ENCODE measurements around the gene VEZT. TPM values are rescaled to one million over a fixed set of nuclear protein-coding genes. Genes with fewer than 3 reads are reported as not detected.

VEZT gene
- total and polyA plus RNA-seq, 10 of the 15 experiments (the other 5 are each of a cell fraction or from before 2014, with no cell fraction given): 32.8 to 134 (median 66.2) TPM

GRCh38 chr12:95218150-95219133 lies 835 bp downstream of the VEZT start (continued):
- TF ChIP-seq ZBTB11 (CRISPR knock-in tag; IDR thresholded peaks at IDR 0.05) (no peak), ZSCAN29 (IDR thresholded peaks at IDR 0.05) (no peak; the same call in 1 of the 2 replicates), RFX5 (IDR thresholded peaks at IDR 0.05; ENCODE audit: low read depth, low read length) (no peak), ZZZ3 (IDR thresholded peaks at IDR 0.05; ENCODE audit: control insufficient read depth, insufficient read length, low read depth) (no peak), SIX5 (IDR thresholded peaks at IDR 0.05; ENCODE audit: low read depth, low read length, severe bottlenecking) (no peak), ETV6 (conservative IDR thresholded peaks at IDR 0.05 in 1 of 2, IDR thresholded peaks at IDR 0.05 in 1 of 2; ENCODE audit: borderline replicate concordance in 1 of 2, low read depth in 1 of 2) (no peak), TAF1 (IDR thresholded peaks at IDR 0.05; ENCODE audit: borderline replicate concordance, low read depth, low read length) (peak; percentile 35; the same call in 1 of the 2 replicates), BRCA1 (IDR thresholded peaks at IDR 0.05; ENCODE audit: low read depth, low read length) (no peak), PAX5 (IDR thresholded peaks at IDR 0.05; ENCODE audit: borderline replicate concordance, low read depth, low read length) (no peak), SMAD1 (IDR thresholded peaks at IDR 0.05; ENCODE audit: low read depth, partially characterized antibody) (no peak), NR2C2 (IDR thresholded peaks at IDR 0.05; ENCODE audit: borderline replicate concordance, control insufficient read depth, insufficient read length, low read depth) (no peak), POLR2AphosphoS5 (IDR thresholded peaks at IDR 0.05; ENCODE audit: low read length) (no peak), CHD1 (IDR thresholded peaks at IDR 0.05; ENCODE audit: low read depth, low read length) (0 out of 2 replicates have a peak, but pooled peaks have one; percentile 16), BCLAF1 (IDR thresholded peaks at IDR 0.05) (no peak), POLR2AphosphoS2 (IDR thresholded peaks at IDR 0.05; ENCODE audit: low read depth, low read length) (no peak), TCF3 (IDR thresholded peaks at IDR 0.05; ENCODE audit: borderline replicate concordance, insufficient read depth, low read depth, low read length) (no peak)
- TF ChIP-seq, protein P1, sequence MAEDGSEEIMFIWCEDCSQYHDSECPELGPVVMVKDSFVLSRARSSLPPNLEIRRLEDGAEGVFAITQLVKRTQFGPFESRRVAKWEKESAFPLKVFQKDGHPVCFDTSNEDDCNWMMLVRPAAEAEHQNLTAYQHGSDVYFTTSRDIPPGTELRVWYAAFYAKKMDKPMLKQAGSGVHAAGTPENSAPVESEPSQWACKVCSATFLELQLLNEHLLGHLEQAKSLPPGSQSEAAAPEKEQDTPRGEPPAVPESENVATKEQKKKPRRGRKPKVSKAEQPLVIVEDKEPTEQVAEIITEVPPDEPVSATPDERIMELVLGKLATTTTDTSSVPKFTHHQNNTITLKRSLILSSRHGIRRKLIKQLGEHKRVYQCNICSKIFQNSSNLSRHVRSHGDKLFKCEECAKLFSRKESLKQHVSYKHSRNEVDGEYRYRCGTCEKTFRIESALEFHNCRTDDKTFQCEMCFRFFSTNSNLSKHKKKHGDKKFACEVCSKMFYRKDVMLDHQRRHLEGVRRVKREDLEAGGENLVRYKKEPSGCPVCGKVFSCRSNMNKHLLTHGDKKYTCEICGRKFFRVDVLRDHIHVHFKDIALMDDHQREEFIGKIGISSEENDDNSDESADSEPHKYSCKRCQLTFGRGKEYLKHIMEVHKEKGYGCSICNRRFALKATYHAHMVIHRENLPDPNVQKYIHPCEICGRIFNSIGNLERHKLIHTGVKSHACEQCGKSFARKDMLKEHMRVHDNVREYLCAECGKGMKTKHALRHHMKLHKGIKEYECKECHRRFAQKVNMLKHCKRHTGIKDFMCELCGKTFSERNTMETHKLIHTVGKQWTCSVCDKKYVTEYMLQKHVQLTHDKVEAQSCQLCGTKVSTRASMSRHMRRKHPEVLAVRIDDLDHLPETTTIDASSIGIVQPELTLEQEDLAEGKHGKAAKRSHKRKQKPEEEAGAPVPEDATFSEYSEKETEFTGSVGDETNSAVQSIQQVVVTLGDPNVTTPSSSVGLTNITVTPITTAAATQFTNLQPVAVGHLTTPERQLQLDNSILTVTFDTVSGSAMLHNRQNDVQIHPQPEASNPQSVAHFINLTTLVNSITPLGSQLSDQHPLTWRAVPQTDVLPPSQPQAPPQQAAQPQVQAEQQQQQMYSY (CRISPR knock-in tag; IDR thresholded peaks at IDR 0.05): no peak
